Uterus (tissue), 4 donors: ENCODE measurements around the gene SLC52A3. TPM values are rescaled to one million over a fixed set of nuclear protein-coding genes. Genes with fewer than 3 reads are reported as not detected.
"Not testable (repeated sequence)": the region's sequence is repeated elsewhere in the genome, so short reads cannot be mapped to it uniquely, and the experiment has no call there.

Experiments
- DNase-seq, 2 donors: peaks; one replicate each; pipeline ENCODE4 v3.0.0-alpha.2; 2019 to 2020
- H3K27ac ChIP-seq, 2 donors: fragments of 200-600 bp; sonication (generic); 1 replicate in 1 of 2; 2 replicates in 1 of 2; pipeline ENCODE4 v1.5.1; 2016 to 2018
- H3K27me3 ChIP-seq, 2 donors: fragments of 200-600 bp; sonication (generic); one replicate each; pipeline ENCODE4 v1.5.1; 2018 to 2019; ENCODE audit warnings: control low read depth in 1 of 2
- H3K36me3 ChIP-seq, 2 donors: fragments of 200-600 bp; sonication (generic); one replicate each; pipeline ENCODE4 v1.5.1; 2019; ENCODE audit warnings: control low read depth in 1 of 2
- H3K4me1 ChIP-seq, 2 donors: fragments of 200-600 bp; sonication (generic); one replicate each; pipeline ENCODE4 v1.5.1; 2018 to 2019; ENCODE audit warnings: control low read depth in 1 of 2
- H3K4me3 ChIP-seq, 2 donors: fragments of 200-600 bp; sonication (generic); 1 replicate in 1 of 2; 2 replicates in 1 of 2; pipeline ENCODE4 v1.5.1; 2018 to 2019; ENCODE audit warnings: mild to moderate bottlenecking in 1 of 2
- H3K9me3 ChIP-seq, 2 donors: fragments of 200-600 bp; sonication (generic); one replicate each; pipeline ENCODE4 v1.5.1; 2019; ENCODE audit warnings: control low read depth in 1 of 2
- CTCF ChIP-seq, 4 experiments: fragments of 200-600 bp in 2 of 4; fragments of 450-650 bp in 2 of 4; sonication (generic) in 2 of 4; IDR thresholded peaks; one replicate each; pipeline ENCODE4 v1.5.1; 2016 to 2019; ENCODE audit warnings: antibody characterized with exemption in 4 of 4, mild to moderate bottlenecking in 2 of 4, moderate library complexity in 1 of 4
- POLR2A ChIP-seq, 2 donors: fragments of 450-650 bp; IDR thresholded peaks; one replicate each; pipeline ENCODE4 v1.6.1; 2016; ENCODE audit warnings: antibody characterized with exemption in 2 of 2, mild to moderate bottlenecking in 1 of 2, moderate library complexity in 1 of 2
- intact Hi-C: fragments of 100-400 bp; cut with DNase I; formaldehyde crosslinking; loops from one replicate; pipeline ENCODE4 v1.15.1; 2023; ENCODE audit warnings: low total_unique reads
- total RNA-seq, 4 donors: library from RNA; depleted of rRNA in 3 of 4; stranded (reverse); fragments of >200 nt in 3 of 4; gene quantifications; one replicate each; pipeline versions ENCODE4 v1.1.0 to v1.2.4, GENCODE V29; 2014 to 2023
- donor health status: DM: yes; HTN: yes; CAD: no.

Gene SLC52A3
- total RNA-seq, 4 donors from 2014 or later: 0.83 to 8.7 (median 1.5) TPM

DNA sequence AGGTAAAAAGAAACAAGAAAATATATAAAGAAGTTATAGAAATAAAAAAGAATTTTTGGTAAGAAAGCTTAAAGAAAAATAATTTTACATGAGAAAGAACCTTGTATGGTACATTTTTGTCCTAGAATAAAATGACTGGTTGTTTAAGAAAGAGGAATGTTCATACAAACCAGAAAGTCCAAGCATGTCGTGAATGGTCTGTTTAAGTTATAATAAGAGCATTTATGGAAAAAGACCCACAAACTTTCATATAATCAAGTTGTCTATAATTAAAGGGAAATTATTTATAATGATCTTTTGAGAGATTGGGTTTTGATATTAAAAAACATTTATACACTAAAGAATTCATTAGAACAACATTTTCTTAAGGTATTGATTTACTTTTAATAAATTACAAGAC is 37.4 kb upstream of the SLC52A3 start:
- intact Hi-C loops: no loop called here
- TF ChIP-seq POLR2A (IDR thresholded peaks at IDR 0.05) (no peak), CTCF (IDR thresholded peaks at IDR 0.05) (no peak)
- no peaks in the 10 kb centered on the region for H3K36me3 ChIP-seq
- DNase-seq: no peak
- H3K4me3 ChIP-seq: no peak overlapping the region
- no peaks in the 10 kb centered on the region for H3K4me1 ChIP-seq
- no peaks in the 10 kb centered on the region for H3K9me3 ChIP-seq
- H3K27me3 ChIP-seq: no peaks in the 10 kb centered on the region
- H3K27ac ChIP-seq: no peak overlapping the region

GRCh38 chr20:801678-802077 is 33.4 kb upstream of the SLC52A3 start:
- intact Hi-C loops: no loop called here
- H3K9me3 ChIP-seq: no peaks in the 10 kb centered on the region
- H3K27ac ChIP-seq: no peak overlapping the region
- no peak overlapping the region for H3K4me3 ChIP-seq
- no peaks in the 10 kb centered on the region for H3K4me1 ChIP-seq
- no peak for DNase-seq
- no peak for TF ChIP-seq POLR2A (IDR thresholded peaks at IDR 0.05)
- no peak for TF ChIP-seq CTCF (IDR thresholded peaks at IDR 0.05)
- H3K36me3 ChIP-seq: no peaks in the 10 kb centered on the region
- no peaks in the 10 kb centered on the region for H3K27me3 ChIP-seq

DNA sequence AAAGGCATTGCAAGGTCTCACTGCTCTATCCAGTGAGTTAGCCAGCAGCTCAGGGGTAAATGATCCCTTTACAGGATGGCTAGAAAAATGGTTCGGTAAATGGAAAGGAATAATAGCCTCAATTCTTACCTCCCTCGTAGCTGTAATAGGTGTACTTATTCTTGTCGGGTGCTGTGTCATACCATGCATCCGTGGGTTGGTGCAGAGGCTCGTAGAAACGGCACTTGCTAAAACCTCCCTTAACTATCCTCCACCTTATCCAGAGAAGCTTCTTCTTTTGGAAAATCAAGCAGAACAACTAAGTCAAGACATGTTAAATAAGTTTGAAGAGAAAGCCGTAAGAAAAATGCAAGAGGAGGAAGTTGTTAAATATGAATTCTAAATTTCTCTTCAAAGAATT is 31.7 kb upstream of the SLC52A3 start:
- H3K36me3 ChIP-seq, H3K9me3 ChIP-seq, intact Hi-C loops, H3K27me3 ChIP-seq, DNase-seq, H3K27ac ChIP-seq, H3K4me3 ChIP-seq, H3K4me1 ChIP-seq: not testable (repeated sequence)

DNA sequence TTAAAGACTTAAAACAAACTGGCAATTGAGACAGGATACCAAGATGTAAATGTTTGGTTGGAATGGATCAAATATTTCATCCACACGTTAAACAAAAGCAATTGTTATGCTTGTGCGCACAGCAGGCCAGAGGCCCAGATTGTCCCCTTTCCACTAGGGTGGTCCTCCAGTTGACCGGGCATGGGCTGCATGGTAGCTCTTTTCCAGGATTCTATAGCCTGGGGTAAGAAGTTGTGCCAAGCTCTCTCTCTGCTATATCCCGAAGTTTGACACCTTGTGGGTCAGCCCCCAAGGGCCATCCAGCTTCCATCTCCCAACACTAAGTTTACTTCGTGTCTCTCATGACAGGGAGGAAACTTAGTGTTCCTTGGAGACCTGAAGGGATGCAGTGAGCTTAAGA is 30.4 kb upstream of the SLC52A3 start:
- H3K27ac ChIP-seq, H3K4me3 ChIP-seq, DNase-seq, H3K27me3 ChIP-seq, H3K36me3 ChIP-seq, intact Hi-C loops, H3K4me1 ChIP-seq, H3K9me3 ChIP-seq: not testable (repeated sequence)

- Histone ChIP-seq H3K4me3 (no peak overlapping the region), H3K9me3 (no peaks in the 10 kb centered on the region), H3K4me1 (no peaks in the 10 kb centered on the region), H3K36me3 (no peaks in the 10 kb centered on the region), H3K27ac (no peak overlapping the region), H3K27me3 (no peaks in the 10 kb centered on the region)
- no peak for DNase-seq
- intact Hi-C loops: no loop called here
- TF ChIP-seq POLR2A (IDR thresholded peaks at IDR 0.05): no peak
- no peak for TF ChIP-seq CTCF (IDR thresholded peaks at IDR 0.05)
These were observed 28.6 kb upstream of the SLC52A3 start for GRCh38 chr20:796921-797320.

GRCh38 chr20:792248-792647 is 23.9 kb upstream of the SLC52A3 start:
- Histone ChIP-seq H3K4me1 (no peaks in the 10 kb centered on the region), H3K4me3 (no peak overlapping the region), H3K9me3 (no peaks in the 10 kb centered on the region), H3K36me3 (no peaks in the 10 kb centered on the region), H3K27ac (no peak overlapping the region), H3K27me3 (no peaks in the 10 kb centered on the region)
- no peak for DNase-seq
- intact Hi-C loops: no loop called here
- no peak for TF ChIP-seq POLR2A (IDR thresholded peaks at IDR 0.05)
- TF ChIP-seq CTCF (IDR thresholded peaks at IDR 0.05): no peak
